Neural crest cell (in vitro differentiated cells): Measurements from ENCODE around the gene SKP1. TPM values are rescaled to one million over a fixed set of nuclear protein-coding genes. Genes with fewer than 3 reads are reported as not detected.

Source experiments
- DNase-seq: peaks from one replicate; pipeline ENCODE4 v3.0.0; 2021; ENCODE audit warnings: low read depth, mixed read lengths, low spot score
- H3K27ac Mint-ChIP-seq: one replicate; pipeline ENCODE4 v1.8.0; 2021; ENCODE audit warnings: mild to moderate bottlenecking, mixed read lengths; ENCODE audit not compliant: unreplicated experiment
- H3K27me3 Mint-ChIP-seq: 2 replicates; pipeline ENCODE4 v1.8.0; 2021; ENCODE audit warnings: low read depth, mild to moderate bottlenecking, mixed read lengths
- H3K36me3 Mint-ChIP-seq: 2 replicates; pipeline ENCODE4 v1.8.0; 2021; ENCODE audit warnings: low read depth, mild to moderate bottlenecking, mixed read lengths
- H3K4me1 Mint-ChIP-seq: 2 replicates; pipeline ENCODE4 v1.8.0; 2021; ENCODE audit warnings: mixed read lengths
- H3K4me3 Mint-ChIP-seq: one replicate; pipeline ENCODE4 v1.8.0; 2021; ENCODE audit warnings: mild to moderate bottlenecking, mixed read lengths
- H3K9me3 Mint-ChIP-seq: 2 replicates; pipeline ENCODE4 v1.8.0; 2021; ENCODE audit warnings: mixed read lengths
- CTCF ChIP-seq: fragments of 200-600 bp; sonication (generic); conservative IDR thresholded peaks from 2 replicates; pipeline ENCODE4 v1.5.0; 2021; ENCODE audit warnings: antibody characterized with exemption, mild to moderate bottlenecking
- total RNA-seq: library from RNA; stranded (reverse); gene quantifications from 2 replicates; pipeline ENCODE4 v1.2.1, GENCODE V29; 2021

SKP1 gene
- total RNA-seq, 1 donor from 2014 or later = 340 TPM

GRCh38 chr5:134107779-134108178, 69.0 kb downstream of the SKP1 start:
- Mint-ChIP-seq H3K27me3 (peaks cover 12% of the 10 kb centered on the region), H3K4me1 (peaks cover 10% of the 10 kb centered on the region), H3K4me3 (no peak overlapping the region), H3K9me3 (no peaks in the 10 kb centered on the region), H3K27ac (no peak overlapping the region), H3K36me3 (no peaks in the 10 kb centered on the region)
- no peak for TF ChIP-seq CTCF
- DNase-seq = no peak

- Mint-ChIP-seq H3K27me3 (peaks cover 6% of the 10 kb centered on the region), H3K36me3 (no peaks in the 10 kb centered on the region), H3K9me3 (no peaks in the 10 kb centered on the region), H3K27ac (peak overlapping the region; percentile 50), H3K4me1 (peaks cover 10% of the 10 kb centered on the region), H3K4me3 (no peak overlapping the region)
- TF ChIP-seq CTCF = no peak
- DNase-seq = no peak
Observed at GRCh38 chr5:134106991-134107701, 69.6 kb downstream of the SKP1 start.

GRCh38 chr5:134103998-134104654, 72.6 kb downstream of the SKP1 start:
- no peak for DNase-seq
- Mint-ChIP-seq H3K9me3 (no peaks in the 10 kb centered on the region), H3K4me3 (no peak overlapping the region), H3K36me3 (no peaks in the 10 kb centered on the region), H3K27me3 (peaks cover 3% of the 10 kb centered on the region), H3K4me1 (peaks cover 10% of the 10 kb centered on the region), H3K27ac (no peak overlapping the region)
- no peak for TF ChIP-seq CTCF

- Mint-ChIP-seq H3K36me3 (no peaks in the 10 kb centered on the region), H3K9me3 (no peaks in the 10 kb centered on the region), H3K4me3 (no peak overlapping the region), H3K27ac (no peak overlapping the region), H3K4me1 (peaks cover 10% of the 10 kb centered on the region), H3K27me3 (peaks cover 3% of the 10 kb centered on the region)
- no peak for TF ChIP-seq CTCF
- no peak for DNase-seq
Observed at GRCh38 chr5:134103397-134103796, 73.4 kb downstream of the SKP1 start.

GRCh38 chr5:134101686-134102439, 74.9 kb downstream of the SKP1 start:
- TF ChIP-seq CTCF = peak; percentile 80
- H3K36me3 Mint-ChIP-seq = no peaks in the 10 kb centered on the region
- no peak overlapping the region for H3K4me3 Mint-ChIP-seq
- no peak overlapping the region for H3K27ac Mint-ChIP-seq
- H3K9me3 Mint-ChIP-seq = no peaks in the 10 kb centered on the region
- peaks cover 3% of the 10 kb centered on the region for H3K27me3 Mint-ChIP-seq
- H3K4me1 Mint-ChIP-seq = peaks cover 17% of the 10 kb centered on the region
- DNase-seq = peak; percentile 78
